ENCODE measurements around the gene SIK2.

The SIK2 gene

DNA sequence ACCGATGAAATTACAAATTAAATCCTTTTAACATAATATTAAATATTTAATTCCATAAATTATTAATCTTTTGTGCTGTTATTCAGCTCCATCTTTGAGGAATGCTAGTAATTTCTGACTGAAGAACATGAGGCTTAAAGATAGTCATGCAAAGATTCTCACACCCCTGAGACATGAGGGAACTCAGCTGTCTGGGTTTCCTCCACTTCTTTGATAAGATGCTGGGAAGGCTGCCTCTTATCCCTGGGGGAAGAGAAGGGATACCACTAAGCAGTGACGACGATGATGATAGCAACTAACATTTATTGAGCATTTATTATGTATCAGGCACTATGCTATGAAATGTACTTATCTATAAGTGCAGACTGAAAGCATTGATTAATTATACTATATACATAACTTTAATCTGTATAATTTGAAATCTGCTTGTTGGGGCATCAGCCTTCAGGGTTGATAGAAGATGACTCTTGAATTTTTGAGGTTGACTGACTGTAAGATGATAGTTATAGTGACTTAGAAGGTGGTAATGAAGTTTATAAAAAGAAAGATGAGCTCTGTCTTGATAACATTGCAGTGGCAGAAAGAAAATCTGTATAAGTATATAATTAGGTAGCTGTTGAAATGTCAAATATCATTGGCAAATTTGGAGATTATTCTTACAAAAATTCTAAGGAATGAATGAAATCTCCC lies 78.4 kb downstream of the SIK2 start:
- in situ Hi-C loops (cut with MboI; ENCODE audit: low pct_unique_long_range_greater_than_20kb, low sequenced_read_pairs): no loop called here
- no peak for DNase-seq

DNA sequence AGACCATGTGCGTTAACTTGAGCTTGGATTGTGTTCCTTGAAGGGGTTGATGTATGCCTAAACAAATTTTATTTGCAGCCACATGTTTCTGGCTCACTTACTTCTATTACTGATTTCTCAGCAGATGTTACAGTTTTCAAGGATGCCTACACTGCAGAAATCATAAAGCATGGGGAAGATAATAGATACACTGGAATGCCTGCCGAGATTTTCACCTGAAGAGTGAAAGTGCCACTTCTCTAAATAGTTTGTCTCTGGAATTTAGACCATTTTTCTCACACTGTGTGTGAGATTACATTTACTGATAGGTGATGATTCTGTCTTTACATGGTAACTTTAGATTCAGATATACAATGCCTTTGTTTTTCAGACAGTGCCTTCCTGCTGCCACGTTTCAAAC lies 81.6 kb downstream of the SIK2 start:
- in situ Hi-C loops (cut with MboI; ENCODE audit: low pct_unique_long_range_greater_than_20kb, low sequenced_read_pairs): no loop called here
- no peak for DNase-seq

DNA sequence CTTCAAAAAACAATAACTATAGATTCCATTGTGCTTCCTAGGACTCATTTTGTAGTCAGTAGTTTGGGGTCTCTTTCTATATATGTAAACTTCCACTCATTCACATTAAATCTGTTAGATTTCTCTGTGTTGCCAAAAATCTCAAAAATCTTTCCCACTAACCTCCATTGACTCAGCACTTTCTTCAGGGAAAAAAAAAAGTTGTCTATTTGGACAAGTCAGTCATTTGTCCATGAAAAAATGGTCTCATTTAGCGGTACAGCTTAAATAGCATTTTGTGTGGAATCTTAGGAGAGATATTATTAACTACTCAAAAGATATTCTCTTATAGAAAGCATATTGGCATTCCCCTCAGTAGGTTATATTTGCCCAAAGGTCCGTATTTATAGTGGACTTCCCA lies 82.0 kb downstream of the SIK2 start:
- DNase-seq: no peak
- in situ Hi-C loops (cut with MboI; ENCODE audit: low pct_unique_long_range_greater_than_20kb, low sequenced_read_pairs): no loop called here

DNA sequence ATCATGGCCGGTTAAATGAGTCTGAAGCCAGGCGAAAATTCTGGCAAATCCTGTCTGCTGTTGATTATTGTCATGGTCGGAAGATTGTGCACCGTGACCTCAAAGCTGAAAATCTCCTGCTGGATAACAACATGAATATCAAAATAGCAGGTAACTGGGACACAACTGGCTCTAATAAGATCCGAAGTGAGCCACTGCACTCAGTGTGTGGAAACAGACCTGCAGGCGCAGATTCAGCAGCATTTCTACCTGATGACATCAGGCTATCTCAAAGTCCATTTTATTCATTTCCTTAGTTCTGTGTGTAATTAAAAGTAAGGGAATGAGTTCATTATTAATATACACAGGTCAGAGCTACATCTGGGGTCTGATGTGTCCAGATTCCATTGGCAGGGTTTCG lies 85.8 kb downstream of the SIK2 start:
- no peak for DNase-seq
- in situ Hi-C loops (cut with MboI; ENCODE audit: low pct_unique_long_range_greater_than_20kb, low sequenced_read_pairs): no loop called here

DNA sequence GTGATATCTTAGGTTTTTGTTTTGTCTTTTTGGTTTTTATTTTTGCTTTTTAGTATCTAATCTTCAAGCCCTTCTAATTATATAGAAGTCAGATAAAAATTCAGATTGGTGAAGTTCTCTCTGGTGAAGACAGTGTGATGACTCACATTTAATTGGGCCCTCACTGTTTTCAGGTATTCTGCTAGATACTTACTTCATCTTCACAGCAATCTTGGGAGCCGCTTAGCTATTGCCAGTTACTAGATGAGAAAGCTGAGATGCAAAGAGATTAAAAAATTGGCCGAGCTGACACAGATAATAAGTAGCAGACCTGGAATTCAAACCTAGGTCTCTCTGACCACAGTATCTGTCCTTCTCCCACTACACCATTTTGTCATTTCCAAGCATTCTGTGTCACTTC lies 88.9 kb downstream of the SIK2 start:
- no peak for DNase-seq
- in situ Hi-C loops (cut with MboI; ENCODE audit: low pct_unique_long_range_greater_than_20kb, low sequenced_read_pairs): no loop called here

DNA sequence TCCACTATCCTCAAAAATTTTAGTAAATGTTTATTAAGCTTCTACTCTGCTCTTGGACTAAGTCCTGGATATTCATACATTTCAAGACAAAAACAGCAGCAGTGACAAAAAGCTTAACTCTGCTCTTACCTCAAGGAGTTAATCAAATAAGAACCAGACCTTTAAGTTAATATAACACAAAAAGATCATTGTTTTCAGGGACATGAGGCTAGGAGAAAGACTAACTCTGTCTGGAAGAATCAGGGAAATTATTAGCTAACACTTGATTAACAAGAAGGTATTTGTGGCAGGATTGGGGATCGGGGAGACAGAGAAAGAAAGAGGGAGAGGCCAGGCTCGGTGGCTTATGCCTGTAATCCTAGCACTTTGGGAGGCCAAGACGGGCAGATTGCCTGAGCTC lies 89.5 kb downstream of the SIK2 start:
- no peak for DNase-seq
- in situ Hi-C loops (cut with MboI; ENCODE audit: low pct_unique_long_range_greater_than_20kb, low sequenced_read_pairs): no loop called here

DNA sequence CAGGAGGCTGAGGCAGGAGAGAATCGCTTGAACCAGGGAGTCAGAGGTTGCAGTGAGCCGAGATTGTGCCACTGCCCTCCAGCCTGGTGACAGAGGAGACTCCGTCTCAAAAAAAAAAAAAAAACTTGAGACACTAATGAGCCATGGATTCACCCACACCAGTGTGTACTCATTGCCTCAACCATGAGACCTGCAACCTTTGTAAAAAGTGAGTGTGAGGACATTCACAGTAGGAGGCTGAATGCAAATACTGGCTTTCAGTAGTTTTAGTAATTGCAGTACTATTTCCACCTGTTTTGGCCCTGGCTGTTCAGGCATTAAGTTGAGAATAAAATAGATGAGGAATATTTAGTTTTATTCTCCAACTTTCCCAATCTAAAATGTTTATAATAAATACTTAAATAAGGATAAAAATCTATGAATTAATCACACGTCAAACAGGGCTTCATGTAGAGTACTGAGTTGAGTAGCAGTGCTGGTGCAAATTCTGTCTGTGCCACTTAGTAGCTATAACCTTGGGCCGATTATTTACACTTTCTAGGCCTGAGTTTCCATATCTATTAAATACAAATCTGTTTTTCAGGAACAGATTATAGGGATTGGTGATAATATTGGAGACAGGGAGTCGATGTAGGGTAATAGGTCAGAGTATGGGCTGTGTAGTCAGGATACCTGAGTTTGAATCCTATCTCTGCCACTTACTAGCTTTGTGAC lies 91.1 kb downstream of the SIK2 start:
- in situ Hi-C loops (cut with MboI; ENCODE audit: low pct_unique_long_range_greater_than_20kb, low sequenced_read_pairs): no loop called here
- no peak for DNase-seq

DNA sequence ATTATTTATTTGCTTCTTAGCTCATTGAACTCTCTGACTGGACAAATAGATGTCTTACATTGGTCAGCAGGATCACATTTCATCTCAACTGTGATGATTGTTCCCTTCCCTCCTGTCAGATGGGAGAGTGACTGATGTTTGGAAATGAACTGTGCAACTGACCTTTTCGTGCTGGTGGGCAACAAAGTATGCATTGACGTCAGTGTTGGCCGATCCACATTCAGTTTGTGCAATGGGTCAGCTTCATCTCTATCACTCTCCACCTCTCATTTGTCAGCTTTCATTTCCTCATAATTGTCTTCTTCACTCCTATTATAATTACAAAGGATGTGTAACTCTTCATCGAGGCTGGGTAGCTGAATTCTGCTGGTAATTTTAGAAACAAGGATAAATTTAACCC lies 92.6 kb downstream of the SIK2 start:
- in situ Hi-C loops (cut with MboI; ENCODE audit: low pct_unique_long_range_greater_than_20kb, low sequenced_read_pairs): no loop called here
- DNase-seq: no peak

DNA sequence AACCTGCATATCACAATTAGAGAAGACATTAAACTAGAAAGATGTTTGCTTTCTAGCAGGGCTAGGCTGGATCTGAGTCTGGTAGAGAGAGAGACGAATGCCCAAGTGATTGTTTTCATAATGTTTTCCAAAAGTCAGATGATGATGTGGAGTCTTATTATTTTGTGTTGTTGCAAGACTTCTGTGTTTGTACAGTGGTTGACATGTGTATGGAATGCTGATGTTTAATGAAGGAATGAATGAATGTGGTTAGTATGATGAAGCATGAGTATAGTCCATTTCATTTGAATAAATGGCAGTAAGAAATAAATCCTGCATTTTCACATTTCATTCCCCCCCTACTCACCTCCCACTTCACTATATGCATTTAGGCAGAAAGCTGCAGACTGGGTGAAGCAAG lies 94.3 kb downstream of the SIK2 start:
- no peak for DNase-seq
- in situ Hi-C loops (cut with MboI; ENCODE audit: low pct_unique_long_range_greater_than_20kb, low sequenced_read_pairs): no loop called here

DNA sequence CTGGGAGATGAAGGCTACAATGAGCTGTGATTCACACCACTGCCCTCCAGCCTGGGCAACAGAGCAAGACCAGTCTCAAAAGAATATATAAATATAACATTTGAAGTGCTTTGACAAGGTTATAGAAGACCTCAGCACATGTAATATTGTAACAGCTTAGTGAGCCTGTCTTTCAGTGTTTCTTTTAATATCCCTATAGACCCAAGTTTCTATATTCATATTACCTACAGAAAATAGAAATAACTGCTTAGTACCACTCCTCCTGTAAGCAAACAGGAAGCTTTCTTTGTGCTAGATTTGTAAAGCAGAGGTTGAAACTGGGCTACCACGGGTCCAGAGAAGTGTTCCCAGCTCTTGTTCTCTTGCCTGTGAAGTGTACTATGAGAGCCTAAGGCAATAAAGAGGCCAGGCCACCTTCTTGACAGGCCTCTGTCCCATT lies 95.7 kb downstream of the SIK2 start:
- no peak for DNase-seq
- in situ Hi-C loops (cut with MboI; ENCODE audit: low pct_unique_long_range_greater_than_20kb, low sequenced_read_pairs): no loop called here

DNA sequence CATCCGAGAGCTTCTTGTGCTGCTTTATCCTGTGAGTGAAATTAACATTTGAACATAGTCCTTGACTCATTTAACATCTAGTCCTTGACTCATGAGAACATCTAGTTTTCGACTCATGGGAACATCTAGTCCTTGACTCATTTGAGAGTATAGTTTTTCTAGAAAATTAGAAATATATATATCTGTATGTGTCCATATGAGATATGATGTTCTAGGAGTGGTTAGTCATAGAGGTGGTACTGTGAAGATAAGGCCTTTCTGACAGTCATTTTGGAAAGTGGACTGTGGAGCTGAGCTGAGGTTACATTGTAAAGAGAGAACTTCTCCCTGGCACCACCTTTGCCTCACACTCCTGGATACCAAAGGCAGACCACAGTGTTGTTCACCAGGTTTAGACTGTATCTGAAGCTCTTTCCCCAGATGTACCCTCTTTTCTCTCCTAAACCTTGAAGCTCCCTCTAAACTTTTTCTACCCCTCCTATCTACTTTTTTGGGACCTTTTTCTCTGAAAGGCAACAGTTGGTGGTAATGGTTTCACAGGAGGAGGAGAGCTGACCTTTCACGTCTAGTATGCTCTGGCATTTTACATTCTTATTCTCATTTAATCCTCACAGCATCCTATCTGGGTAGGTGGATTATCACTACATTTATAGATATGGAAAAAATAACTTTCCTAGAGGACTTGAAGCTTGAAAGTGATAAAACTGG lies 96.8 kb downstream of the SIK2 start:
- in situ Hi-C loops (cut with MboI; ENCODE audit: low pct_unique_long_range_greater_than_20kb, low sequenced_read_pairs): no loop called here

DNA sequence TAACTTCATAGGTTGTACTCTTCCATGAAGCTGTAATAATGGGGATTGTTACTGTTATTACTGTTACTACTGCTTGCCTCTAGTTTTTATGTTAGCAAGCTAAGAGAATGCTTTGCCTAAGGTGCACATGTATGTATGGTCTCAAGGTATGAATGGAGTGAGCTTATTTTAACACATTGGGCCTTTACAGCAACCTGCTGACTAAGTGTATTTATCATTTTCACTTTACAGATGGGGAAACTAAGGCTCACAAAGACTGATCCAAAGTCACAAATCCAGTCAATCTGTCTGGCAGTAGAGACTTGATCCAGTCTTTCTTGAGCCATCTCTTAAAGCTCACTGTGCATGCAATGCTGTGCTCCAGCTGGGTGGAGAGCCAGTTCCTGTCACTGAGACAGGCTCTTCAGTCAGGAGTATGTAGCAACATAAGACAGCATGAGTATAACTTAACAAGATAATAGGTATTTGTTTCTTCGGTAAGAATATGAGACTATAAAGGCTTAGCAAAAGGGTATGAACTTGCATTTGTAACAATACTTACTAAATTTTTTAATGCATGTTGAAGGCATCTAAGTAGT lies 97.4 kb downstream of the SIK2 start:
- DNase-seq: no peak
- in situ Hi-C loops (cut with MboI; ENCODE audit: low pct_unique_long_range_greater_than_20kb, low sequenced_read_pairs): no loop called here

More for the DNA sequence above, 96.8 kb downstream of the SIK2 start:
- no peak for DNase-seq

DNA sequence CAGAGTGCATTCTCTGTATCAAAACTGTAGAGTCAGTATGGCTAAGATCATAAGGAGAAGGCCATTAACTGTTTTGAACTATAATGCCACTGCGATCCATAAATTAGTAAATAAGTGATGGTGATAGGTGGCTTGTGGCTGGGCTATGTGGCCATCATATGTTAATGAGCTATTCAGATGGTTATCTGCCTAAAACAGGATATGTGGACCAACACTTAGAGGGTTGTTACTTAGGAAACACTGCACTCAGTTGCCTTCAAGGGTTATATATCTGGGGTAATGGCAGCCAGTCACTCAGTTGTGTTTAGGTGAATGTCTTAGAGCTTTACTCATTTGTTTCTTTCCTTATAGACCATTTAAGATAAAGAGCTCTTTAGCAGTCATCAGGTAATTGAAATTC lies 97.9 kb downstream of the SIK2 start:
- in situ Hi-C loops (cut with MboI; ENCODE audit: low pct_unique_long_range_greater_than_20kb, low sequenced_read_pairs): no loop called here

DNA sequence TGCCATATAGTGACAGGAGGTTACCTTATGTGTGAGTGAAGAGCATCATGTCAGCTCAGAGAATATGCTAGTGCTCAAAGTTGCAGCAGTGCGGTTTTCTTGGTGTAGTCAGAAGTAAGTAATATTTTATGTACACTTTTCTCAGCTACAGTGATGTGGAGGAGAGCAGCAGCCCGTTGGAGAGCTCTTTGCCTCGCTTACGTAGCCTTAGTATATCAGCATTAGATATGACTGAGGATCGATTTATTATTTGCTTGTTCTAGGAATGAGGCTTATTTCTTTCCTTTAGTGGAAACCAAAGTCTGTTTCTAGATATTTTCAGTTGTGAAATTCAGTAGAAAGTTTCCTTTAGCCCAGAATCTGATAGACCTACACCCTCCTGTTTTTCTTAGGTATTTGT lies 100.4 kb downstream of the SIK2 start:
- no peak for DNase-seq
- in situ Hi-C loops (cut with MboI; ENCODE audit: low pct_unique_long_range_greater_than_20kb, low sequenced_read_pairs): no loop called here

More for the DNA sequence above, 97.9 kb downstream of the SIK2 start:
- no peak for DNase-seq

DNA sequence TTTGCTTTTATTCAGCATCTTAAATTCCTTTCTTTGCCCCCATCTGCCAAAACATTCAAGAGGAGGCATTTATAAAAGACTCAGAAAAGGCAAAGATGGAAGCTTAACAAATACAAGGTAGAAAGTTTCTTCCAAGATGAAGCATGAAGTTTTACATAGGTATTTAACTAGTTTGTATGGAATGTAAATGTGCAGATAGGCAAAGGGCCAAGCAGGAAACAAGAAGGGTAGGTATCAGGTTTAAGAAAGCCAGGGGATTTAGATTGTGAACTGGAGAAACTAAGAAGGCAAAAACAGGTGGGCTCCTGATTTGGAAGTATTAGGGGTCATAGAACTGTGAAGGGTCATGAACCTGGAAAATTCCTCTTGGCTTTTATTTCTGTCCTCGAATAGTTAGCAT lies 101.3 kb downstream of the SIK2 start:
- no peak for DNase-seq
- in situ Hi-C loops (cut with MboI; ENCODE audit: low pct_unique_long_range_greater_than_20kb, low sequenced_read_pairs): no loop called here

DNA sequence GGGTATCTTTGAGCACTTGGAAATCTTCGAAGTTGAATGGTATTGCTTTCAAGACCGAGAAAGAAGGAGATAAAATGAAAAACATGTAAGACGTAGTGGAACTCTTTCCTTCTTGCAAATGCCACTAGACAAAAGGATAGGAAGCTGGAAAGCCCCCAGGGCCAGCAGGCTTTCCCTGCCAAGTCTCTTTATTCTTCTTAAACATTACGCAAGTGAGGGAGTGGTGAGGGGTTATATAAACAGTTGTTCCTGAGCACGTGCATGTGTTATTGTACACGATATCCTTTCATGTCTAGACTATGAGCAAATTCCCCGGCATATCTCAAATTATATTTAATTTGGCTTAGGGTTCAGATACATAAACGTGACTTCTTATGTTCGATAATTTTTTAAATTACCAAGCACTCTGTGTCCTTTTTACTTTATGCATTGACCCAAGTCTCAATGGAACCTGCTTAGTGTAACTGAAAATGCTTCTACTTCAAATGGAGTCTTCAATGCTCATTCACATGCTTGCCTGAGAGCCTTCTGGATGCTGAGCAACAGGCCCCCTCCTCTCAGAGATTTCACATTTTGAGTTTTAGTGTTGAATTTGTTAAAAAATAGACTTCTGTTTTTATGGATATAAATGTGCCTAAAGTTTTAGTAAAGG lies 104.9 kb downstream of the SIK2 start:
- no peak for DNase-seq
- in situ Hi-C loops (cut with MboI; ENCODE audit: low pct_unique_long_range_greater_than_20kb, low sequenced_read_pairs): no loop called here

DNA sequence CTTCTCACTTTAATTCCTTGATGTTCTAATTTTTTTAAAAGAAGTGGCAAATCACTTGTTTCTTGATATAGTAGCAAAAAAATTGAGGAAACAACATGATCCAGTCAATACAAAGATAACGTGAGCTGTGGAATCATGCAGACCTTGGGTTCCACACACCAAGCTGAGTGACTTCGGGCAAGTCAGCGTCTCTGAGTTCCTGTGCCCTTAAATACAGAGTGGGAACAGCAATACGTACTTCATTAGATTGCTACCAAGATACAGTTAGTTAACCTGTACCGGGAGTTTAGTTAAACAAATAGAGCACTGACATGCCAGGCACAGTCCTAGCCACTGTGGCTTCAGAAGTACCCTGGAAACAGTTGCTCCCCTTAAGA lies 105.4 kb downstream of the SIK2 start:
- in situ Hi-C loops (cut with MboI; ENCODE audit: low pct_unique_long_range_greater_than_20kb, low sequenced_read_pairs): no loop called here
- no peak for DNase-seq

DNA sequence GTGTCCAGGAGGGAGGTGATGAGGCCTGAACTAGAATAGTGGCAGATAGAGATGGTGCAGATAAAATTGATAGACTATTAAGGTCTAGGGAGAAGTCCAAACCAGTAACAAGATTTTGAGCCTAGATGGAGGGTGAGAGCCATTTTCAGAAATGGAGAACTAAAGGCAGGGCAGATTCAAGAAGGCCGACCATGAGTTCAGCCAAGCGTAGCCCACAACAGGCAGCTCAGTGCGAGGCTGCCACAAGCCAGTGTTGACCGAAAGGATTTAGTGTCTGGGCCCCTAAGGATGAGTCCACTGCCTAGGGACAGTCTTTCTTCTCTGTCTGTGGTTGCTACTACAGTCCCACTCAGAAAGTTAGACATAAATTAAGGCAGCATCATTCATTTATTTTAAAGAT lies 112.3 kb downstream of the SIK2 start:
- DNase-seq: peak; percentile 28
- in situ Hi-C loops (cut with MboI; ENCODE audit: low pct_unique_long_range_greater_than_20kb, low sequenced_read_pairs): no loop called here

DNA sequence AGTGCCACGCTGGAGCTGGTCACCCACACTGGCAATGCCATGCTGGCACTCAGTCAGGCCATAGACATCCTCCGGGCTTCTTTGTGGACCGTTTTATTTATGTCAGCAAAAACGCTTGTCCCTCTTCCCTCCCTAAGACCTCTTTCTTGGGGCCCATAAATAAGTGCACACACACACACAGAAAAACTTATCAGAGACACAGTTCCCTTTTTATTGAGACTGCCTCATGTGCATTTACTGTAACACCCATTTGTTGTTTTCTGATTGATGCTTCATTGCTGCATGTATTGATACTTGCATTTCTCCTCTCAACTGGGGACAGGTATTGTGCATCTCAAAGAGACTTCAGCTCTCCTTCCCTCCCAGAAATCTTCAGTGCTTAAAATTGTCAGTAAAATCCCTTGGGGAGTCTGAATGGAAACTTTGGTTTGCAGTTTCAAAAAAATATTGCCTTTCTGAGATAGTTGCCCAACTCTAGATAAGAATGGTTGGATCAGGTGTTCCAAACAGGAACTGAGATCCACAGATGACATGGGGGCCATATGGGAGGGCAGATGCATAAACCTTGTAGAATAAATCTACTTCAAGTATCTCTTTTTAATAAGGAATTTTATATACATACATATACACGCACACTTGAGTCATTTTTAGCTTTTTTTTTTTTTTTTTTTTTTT lies 113.0 kb downstream of the SIK2 start:
- no peak for DNase-seq
- in situ Hi-C loops (cut with MboI; ENCODE audit: low pct_unique_long_range_greater_than_20kb, low sequenced_read_pairs): no loop called here

Measured in KBM-7 (cell line).